Retina (tissue), 1 donor: Measurements from ENCODE around the gene GUCY2F.

ENCODE experiments used
- DNase-seq: peaks from one replicate; pipeline ENCODE4 v3.0.0-alpha.2; 2016

GUCY2F gene

DNA sequence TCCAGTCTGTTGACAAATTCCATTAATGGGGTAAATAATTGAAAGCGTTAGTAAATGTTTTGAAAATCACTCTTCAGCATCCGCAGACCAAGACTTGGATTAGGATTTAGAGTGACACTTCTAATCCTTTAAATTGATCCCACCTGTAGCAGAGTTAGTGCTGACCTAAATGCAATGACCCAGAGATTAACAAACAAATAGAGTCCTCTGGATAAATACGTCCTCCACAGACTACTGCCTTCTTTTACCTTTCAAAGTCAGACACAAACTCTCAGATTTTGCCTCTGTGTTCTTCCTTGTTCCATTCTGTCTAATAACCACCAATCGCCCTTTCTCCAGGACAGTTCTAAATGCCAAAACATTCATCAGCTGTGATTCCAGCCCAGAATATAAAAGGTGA is at the start of gene GUCY2F:
GUCY2F (minus strand) TSS at position 101 of the 400 bp plus-strand sequence. CDS start 6,150 bp downstream, outside the sequence.
- no peak for DNase-seq

DNA sequence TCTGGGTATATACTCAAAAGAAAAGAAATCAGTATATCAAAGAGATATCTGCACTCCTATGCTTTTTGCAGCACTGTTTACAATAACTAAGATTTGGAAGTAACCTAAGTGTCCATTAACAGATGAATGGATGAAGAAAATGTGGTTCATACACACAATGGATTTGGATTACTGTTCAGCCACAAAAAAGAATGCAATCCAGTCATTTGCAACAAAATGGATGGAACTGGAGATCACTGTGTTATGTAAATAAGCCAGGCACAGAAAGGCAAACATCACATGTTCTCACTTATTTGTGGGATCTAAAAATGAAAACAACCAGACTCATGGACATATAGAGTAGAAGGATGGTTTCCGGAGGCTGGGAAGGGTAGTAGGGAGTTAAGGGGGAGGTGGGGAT is 37.1 kb upstream of the GUCY2F start:
- no peak for DNase-seq

DNA sequence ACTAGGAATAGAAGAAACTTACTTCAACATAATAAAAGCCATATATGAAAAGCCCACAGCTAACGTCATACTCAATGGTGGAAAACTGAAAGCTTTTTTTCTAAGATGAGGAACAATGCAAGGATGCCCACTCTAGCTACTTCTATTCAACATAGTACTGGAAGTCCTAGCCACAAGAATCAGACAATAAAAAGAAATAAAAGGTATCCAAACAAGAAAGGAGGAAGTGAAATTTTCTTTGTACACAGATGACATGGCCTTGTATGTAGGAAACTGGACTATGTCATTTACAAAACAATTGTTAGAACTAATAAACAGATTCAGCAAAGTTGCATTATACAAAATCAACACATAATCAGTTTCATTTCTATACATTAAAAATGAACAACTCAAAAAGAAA is 29.2 kb upstream of the GUCY2F start:
- no peak for DNase-seq

DNA sequence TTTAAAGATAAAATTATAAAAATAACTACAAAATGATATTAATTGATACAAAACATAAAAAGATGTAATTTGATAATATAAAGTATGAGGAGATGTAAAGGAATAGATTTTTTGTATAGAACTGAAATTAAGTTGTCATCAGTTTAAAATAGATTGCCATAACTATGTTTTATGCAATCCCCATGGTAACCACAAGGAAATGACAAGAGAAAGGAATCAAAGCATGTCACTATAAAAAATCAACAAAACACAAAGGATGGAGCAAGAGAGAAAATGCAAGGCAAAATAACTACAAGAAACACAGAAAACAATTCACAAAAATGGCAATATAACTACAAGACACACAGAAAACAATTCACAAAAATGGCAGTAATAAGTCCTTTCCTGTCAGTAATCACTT is 27.0 kb upstream of the GUCY2F start:
- no peak for DNase-seq

DNA sequence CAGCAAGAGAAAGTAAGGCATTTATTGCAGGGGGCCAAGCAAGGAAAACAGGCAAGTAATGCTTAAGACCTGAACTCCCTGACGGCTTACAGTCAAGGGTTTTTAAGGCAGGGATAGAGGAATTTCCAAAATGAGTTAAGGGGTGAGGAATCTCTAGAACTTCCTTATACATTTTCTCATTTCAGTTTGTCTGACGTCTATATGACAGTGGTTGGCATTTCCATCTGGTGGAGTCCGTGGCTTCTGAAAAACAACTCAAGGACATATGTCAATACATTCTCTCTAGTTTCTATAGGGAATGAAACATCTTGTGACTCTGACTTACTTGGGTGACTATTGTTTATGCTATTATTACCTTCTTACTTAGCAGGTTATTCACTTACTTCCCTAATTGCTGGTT is 19.3 kb upstream of the GUCY2F start:
- DNase-seq: no peak

DNA sequence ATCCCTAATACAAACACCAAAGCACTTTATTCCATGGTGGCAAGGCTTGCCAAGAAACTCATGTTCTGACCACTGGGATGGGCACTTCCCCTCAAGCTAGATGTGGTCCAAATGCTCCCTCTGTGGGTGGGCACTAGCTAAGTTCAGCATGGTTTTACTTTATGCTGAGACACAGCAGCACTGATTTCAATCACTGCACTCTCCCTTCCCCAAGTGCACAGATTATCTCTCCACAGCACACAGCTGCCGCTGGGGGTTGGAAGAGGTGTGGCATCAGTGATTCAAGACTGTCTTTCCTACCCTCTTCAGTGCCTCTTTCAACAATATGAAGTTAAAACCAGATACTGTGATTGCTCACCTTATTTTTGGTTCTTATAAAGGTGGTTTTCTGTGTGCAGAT is 16.5 kb upstream of the GUCY2F start:
- DNase-seq: no peak

DNA sequence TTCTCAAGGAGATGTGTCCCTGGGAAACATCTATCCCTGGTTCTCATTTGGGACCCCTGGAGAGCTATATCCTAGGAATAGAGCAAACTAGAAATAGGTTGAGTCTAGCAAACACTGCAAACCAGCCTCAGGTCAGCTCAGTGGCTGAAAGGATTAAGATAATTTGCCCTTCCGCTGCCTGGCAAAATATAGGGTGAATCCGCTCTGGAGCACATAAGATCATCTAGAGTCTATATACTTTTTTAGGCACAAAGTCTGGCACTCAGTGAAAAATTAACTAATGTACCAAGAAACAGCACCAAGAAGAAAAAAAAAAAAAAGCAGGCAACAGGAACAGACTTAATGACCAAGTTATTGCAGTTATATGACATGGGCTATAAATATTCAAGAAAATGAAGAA is 7.3 kb upstream of the GUCY2F start:
- no peak for DNase-seq

DNA sequence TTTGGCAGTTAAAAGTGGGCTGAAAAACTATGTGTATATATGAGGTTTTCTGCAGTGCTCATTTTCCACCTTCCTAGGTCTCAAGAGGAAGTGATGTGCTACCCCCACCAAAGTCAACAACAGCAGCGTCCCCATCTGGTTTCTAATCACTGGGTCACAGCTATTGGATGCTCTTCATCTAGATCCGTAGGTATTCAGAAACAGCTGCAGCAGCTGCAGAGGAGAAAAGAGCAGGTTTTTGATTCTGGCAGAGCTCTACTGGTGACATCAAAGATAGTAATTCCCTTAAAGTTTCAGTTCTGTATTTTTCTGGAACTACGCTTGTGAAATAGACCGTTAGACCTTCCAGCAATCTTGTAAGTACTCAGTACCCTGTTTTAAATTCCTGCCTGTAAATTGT is 5.8 kb upstream of the GUCY2F start:
- no peak for DNase-seq

DNA sequence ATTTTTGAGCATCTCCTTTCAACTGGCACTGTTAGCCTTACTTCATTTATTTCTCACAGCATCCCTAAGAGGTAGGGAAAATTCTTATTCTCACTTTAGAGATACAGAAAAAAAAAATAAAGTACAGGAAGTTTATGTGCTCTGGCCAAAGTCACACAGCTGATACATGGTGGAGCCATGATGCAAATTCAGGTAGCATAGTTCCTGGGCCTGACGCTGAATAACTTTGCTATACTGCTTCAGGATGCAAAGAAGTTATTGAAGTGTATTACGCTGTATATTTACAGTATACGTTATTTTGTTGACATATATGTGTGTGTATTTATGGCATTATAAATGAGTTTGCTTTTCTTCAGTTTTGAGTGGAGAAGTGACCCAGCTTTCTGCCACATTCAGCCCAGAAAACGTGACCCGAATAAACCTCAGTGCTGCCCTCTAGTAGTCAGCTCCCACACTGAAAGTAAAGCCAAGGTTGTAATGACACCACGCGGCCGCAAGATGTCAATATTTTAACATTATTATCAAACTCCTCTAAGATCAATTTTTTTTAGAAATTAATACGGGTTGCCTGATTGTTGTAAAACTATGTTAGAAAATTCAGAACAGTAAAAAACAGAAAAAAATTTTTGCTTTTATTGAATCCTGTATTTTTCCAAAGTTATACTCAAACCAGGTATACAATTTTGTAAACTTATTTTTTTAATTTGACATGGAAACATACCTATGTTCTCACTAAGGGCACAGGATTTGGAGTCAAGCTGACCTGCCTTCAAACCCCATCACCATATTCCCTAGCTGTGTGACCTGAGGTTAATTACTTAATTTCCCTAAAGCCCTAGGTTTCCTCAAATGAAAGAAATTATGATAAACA is 3.8 kb upstream of the GUCY2F start:
- DNase-seq: peak; percentile 89

DNA sequence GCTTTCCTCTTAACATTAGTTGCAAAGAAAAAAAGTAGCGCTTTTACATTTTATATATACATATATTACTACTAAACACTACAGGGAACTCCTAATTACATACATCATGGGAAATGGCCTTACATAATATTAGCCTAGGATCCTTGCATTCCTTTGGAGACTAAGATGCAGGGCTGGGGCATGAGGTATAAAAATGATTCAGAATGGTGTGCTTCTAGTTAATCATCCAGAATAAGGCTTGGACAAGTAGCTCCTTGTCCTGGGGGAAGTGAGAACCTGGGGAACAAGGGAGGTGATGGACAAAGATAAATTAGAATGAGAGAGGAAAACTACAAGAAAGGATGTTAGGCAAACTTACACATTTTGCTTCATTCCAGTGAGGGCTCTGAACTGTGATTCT is 3.0 kb upstream of the GUCY2F start:
- DNase-seq: no peak

DNA sequence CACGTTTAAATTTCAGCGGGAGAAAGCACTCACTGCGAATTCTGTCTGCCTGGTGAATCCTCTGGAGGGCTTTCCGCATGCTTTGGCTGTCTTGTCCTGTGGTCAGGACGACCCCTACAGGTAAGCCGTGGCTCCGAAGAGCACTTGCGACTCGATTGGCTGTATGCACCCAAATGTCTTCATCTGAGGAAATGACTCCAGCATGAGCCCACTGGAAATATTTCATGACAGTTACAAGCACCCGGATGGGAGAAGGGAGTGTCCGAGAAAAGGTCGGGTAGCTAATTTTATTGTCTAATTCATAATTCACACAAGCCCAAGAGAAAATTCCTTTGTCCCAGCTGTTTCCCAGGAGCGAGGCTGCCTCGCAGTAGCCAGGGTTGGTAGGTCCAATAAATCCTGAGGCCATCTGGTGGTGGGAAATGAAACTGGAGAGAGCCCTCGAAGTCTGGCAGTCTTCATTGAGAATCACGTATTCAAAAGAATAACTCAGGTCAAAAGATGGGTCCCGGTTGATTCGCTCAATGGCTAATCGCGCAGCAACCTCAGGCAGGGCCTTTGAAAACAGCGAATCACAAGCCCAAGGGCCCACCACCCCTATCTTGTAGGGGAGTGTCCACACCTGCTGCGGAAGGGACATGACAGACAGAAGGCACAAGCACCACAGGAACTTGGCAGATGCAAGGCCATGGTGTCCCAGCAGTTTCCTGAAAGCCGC is 6.6 kb downstream of the GUCY2F start:
- DNase-seq: peak; percentile 81

DNA sequence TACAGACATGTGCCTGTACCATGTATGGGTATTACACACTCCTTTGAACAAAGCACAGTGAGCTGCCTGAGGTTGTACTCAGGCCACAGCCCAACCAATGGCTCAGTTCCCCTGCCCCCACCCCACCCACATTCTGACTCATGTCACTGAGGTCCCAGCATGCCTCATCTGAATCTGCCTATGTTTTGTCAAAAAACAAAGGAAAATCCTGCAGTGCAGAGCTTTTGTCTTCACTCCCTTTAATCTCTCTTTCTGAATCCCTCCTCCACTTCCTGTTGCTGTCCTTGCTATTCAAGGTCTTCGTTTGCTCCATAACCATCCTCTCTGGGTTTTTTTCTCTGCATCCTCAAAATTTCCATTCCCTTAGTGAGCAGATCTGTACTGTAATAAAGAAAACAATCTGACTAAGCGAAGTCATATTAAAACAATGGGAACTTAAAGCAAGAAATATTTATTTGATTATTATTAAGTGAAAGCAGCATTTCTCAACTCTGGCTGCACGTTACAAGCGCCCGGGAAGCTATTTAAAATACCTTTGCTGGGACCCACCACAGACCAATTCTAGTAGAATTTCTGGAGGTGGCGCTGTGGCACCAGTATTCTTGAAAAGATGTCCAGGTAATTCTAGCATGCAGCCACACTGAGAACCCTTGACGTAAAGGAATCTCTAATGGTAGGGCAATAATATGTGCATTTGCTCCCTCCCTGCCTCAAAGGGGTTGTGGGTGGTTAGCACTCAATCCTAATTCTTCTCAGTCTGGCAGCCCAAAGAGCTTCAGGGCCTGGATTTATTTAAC is 8.7 kb downstream of the GUCY2F start:
- no peak for DNase-seq

DNA sequence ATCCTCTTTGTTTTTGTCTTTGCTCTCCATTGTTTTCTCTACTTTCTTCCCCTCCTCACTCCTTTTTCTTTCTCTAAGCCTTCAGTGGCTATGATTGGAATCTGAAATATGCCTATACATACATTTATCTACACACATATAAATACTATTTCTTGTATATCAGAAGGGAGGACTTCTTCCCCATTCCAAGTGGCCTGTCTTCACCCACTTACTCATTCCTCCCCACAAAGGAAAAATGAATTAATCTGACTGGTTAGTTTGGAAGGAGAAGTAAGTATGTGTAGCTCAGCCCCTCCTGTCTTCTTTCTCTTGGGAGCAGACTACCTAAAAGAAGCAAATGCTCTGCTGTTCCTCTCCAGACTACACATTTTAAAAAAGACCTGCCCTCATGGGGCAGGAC is 17.7 kb downstream of the GUCY2F start:
- no peak for DNase-seq

DNA sequence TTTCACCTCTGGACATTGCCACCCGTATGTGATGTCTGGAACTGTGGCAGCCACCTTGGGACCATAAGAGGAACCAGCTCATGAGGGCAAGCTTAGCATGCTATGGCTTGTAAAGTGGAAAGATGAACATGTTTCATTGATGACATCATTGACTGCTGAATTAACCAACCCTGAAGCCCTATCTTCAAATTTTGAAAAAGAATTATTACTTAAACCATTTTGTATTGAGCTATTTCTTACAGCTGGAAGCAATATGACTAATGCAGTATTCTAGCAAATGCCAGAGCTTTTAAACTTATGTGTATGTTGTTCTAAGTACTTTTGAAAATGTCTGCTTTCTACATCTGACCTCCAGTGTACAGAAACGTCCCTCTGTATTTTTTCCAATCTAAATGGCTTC is 18.1 kb downstream of the GUCY2F start:
- no peak for DNase-seq

DNA sequence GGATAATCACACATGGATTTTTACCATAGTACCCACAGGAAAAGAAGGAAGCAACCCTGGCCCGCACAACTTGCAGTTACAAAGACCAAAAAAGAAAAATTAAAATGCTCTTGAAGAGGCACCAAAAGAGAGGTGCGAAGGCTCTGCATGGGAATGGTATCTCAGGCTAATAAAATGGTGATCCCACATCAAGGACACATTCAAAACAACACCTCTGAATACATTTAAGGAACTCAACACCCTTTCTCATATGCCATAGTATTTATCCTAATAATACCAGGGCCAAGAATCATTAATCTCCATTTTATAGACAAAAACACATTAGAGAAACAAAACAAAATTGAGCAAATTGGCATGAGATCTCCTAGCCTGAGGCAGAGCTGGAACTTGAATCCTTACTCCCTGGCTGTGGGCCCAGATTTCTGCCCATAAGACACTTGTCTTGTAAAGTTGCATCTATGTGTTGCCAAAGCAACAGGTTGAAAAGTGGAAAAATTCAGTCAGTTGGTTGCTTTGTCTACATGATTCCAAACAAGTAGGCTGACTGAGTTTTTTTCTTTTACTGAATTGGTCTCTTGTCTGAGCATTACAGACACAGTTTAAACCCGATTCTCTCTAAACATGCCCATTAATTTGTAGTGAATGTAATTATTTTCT is 33.5 kb downstream of the GUCY2F start:
- DNase-seq: no peak

DNA sequence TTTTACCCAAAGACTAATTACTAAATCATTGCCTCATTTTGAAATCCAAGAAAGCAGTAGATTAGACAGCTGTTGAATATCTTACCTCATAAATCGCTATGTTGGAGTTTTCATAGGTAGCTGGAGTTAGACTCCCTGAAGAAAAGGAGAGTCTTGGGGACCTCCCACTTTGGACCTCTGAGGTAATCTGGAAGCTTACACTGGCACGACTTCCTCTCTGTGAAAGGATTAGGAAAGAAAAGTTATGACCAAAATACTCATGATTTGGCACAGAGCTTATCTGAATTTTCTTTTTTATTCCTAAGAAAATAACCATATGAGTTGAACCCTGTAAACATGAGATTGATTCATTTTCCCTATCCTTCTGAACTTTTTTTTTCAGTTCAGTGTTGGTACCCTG is 40.6 kb downstream of the GUCY2F start:
- no peak for DNase-seq

DNA sequence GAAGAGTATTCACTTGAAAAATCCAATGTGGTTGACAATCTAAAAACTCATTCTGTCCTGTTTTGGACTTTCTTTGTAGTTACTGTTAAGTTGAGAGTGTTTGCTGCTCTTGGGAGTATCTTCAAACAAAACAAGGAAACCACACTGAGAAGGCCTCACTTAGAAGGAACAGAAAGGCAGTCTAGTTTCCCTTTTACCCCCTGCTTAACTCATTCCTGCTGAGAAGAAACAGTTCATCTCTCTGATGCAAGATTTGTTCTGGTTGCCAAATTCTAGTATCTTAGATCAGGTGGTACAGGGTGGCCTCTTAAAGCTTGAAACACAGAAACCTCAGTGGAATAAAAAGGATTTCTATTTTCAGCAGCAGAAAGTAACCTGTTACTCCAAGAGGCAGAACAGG is 41.4 kb downstream of the GUCY2F start:
- no peak for DNase-seq

DNA sequence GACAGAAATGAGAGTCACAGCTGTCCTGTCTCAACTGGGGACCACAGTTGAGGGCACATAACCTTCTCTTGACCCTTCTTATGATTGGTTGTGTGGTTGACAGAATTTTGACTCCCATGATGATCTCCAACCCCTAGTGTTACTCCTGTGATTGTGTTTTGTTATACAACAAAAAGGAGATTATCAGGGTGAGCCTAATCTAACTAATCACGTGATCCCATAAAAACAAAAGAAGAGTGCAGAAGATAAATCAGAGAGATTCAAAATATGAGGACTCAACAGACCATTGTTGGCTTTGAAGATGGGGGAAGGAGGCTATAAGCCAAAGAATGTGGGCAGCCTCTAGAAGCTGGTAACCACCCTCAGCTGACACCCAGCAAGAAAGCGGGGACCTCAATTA is 72.7 kb downstream of the GUCY2F start:
- no peak for DNase-seq

DNA sequence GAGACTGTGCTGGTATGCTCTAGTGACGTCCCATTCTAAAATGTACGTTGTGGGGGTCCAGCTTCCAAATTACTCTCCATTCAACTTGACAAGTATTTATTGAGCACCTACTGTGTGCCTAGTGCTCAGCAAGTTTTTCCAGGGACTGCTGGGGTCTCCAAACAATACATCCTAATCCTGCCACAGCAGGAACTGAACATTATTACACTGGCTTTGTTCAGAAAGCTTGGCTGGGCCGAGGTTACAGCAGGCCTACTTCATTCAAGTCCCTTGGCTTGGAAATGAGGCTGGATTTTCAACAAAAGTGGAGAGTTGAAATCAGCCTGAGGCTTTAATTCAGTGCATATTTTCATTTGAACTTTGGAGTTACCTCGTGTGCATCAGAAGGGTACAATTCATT is 78.0 kb downstream of the GUCY2F start:
- DNase-seq: no peak

DNA sequence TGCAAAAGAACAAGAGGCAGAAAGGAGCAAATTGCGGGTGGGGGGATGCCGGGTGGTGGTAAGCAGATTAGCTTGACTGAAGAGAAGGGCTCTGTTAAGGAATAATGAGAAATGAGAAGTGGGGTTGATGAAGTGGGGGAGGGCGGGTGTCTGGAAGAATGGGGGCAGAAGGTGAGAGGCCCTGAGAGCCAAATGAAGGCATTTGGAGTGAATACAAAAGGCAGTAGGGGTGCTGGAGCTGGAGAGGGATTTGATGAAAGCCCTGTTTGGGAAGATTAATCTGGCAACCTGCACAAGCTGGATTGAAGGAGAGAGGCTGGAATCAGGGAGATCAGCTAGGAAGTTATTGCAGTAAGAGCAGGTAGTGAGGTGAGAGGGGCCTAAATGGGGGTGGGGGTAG is 82.1 kb downstream of the GUCY2F start:
- no peak for DNase-seq

DNA sequence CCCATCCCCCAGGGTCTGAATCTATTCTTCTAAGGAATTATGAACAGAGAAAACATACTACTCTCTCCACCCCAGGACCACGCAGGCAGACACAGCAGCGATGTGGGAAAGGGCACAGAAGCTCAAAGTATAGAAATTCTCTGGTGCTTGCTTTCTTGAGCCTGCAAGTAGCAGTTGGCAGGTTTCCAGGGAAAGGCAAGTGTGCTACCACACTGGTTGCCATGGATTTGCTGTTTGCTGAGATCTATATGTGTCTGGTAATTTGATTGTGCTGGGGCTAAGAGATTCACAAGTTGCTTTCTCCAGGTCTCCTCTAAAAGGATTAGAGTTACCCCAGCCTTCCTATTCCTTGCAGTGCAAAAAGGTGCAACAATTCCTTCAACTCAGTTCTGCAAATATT is 83.1 kb downstream of the GUCY2F start:
- DNase-seq: no peak

DNA sequence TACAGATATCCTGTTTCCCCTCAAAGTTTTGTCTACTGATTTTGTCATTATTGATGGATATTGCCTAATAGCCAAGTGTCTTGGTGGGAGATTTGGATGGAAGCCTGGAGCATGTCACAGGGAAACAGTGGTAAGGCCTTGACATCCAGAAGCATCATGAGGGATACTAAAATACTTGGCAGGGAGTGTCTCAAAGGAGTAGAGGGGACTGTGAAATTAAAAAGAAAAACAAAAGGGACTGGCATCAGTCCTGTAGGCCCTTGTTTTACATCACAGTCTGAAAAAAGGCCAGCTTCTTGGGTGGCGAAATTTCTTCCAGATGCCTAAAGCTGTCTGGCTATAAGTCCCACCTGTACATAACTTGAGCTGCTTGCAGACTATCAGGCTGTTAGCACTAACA is 83.8 kb downstream of the GUCY2F start:
- no peak for DNase-seq

DNA sequence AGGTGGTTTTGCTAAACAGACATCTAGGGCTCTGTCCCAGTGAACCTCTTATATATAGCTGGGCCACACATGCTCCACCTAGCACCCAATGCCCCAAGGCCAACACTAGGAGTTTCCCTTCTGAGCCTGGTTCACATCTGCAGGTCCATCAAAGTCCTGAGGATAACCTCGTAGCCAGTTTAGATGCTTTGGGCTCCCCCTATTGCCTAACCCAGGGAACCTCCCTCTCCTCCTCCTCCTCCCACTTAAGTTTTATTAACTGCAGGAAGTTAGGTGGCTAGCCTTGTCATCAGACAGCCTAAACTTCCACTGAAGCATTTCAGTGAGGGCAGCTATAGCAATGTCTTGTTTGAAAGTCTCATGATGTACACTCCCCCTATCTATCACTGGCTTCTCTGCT is 88.0 kb downstream of the GUCY2F start:
- DNase-seq: no peak
